OCI-LY7 (cell line): ENCODE data around the gene PSAPL1.

Experiments used
- CTCF ChIP-seq: fragments of 200-600 bp; sonication (generic); conservative IDR thresholded peaks from 2 replicates; pipeline ENCODE4 v1.5.1; 2014; ENCODE audit warnings: mild to moderate bottlenecking, antibody characterized with exemption, low read length, moderate library complexity, mixed read lengths
- EZH2phosphoT487 ChIP-seq: fragments of 200-600 bp; sonication (generic); IDR thresholded peaks from 2 replicates; pipeline ENCODE4 v1.6.1; 2018; ENCODE audit warnings: low read depth, borderline replicate concordance, mild to moderate bottlenecking, mixed run types, antibody characterized with exemption, low read length, moderate library complexity, mixed read lengths

GRCh38 chr4:7424553-7425111 lies 10.1 kb downstream of the PSAPL1 start:
- TF ChIP-seq CTCF (no peak), EZH2phosphoT487 (no peak)
